ENCODE data around the gene EPO.

EPO gene

GRCh38 chr7:100720279-100720670 lies at the start of gene EPO:
TSS of gene EPO (plus strand) at chr7:100720468. CDS start at chr7:100720981, 513 bp downstream.
- no peak for DNase-seq

DNA sequence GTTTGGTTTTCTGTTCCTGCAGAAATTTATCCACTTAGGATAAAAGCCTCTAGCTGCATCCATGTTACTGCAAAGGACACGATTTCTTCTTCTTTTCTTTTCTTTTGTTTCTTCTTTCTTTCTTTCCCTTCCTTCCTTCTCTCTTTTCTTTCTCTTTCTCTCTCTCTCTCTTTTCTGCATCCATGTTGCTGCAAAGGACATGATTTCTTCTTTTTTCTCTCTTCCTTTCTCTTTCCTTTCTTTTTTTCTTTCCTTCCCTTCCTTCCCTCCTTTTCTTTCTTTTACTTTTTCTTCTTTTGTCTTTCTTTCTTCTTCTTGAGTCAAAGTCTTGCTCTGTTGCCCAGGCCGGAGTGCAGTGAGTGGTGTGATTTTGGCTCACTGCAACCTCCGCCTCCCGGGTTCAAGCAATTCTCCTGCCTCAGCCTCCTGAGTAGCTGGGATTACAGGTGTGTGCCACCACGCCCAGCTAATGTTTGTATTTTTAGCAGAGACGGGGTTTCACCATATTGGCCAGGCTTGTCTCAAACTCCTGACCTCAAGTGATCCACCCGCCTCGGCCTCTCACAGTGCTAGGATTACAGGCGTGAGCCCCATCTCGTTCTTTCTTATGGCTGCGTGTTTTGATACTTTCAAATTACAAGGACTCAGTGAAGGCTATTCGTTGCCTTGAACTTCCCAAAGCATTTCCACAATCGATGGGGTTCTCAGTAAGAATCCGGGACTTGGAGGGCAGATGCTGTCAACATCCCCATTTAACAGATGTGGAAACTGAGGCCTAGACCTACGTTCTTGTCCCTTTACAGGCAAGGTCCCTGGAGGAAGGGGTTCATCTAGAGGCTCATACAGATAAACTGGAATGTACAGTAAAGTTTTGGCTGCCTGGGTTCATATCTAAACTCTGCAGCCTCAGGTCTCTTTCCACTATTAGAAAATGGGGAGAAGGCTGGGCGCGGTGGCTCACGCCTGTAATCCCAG lies 48.6 kb upstream of the EPO start:
- no peak for DNase-seq

GRCh38 chr7:100673302-100673941 lies 46.8 kb upstream of the EPO start, which contains the start of gene GNB2:
TSS of gene GNB2 (plus strand) at chr7:100673740. CDS start at chr7:100676266, 2,526 bp downstream.
- DNase-seq: peak; percentile 90

DNA sequence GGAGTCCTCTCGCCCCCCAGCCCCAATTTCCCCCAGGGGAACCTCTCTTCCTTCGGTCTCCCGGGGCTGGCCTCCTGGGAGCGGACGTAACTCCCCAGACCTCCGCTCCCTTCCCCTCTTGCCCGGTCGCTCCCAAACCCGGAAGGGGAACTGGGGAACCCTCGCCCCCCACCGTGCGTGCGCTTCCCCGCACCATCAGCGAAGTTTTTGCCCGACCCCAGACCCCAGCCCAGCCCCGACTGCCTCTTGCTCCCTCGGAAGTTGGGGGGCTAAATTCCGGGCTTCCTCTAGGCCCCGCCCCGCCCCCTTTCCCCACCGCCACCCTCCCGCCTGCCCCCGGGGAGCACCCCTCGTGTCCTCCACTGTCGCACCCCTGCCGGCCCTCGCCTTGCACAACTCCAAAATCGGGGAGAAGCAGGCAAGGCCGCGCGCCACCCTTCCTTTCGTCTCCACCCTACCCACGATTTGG lies 46.3 kb upstream of the EPO start:
- DNase-seq: no peak

DNA sequence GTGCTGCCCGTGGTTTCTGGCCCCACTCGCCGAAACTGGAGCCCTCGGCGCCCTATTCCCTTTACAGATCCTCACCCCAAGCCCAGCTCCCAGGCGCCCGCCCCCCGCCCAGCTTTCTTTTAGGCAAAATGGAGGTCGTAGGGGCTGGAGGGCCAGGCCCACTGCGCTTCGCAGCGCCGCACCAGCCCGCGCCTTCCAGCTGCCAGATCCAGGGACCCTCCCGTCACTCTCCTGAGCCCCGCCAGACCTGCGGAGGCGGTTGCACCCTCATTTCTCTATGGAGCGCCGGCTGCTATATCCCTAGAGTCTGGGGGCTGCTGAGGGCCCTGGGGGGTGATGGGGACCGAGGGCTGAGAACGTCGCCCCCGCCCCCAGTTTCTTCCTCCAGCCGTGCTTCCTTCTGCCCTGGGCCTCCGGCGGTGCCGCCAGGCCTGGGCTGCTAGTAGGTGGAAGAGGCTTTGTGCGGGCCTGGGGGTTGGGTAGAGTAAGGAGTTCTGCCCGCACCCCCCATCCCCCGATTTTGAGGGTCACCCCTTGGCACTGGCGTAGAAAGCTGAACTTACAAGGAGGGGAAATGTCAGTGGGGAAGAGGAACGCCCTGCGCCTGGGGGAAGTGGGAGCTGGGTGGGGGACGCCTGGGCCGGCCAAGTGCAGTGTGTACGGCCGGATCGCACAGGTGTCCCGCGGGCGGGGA lies 45.7 kb upstream of the EPO start:
- no peak for DNase-seq

GRCh38 chr7:100675105-100675451 lies 45.2 kb upstream of the EPO start:
- no peak for DNase-seq

- no peak for DNase-seq
These were observed 44.5 kb upstream of the EPO start for GRCh38 chr7:100675581-100676350.

- no peak for DNase-seq
These were observed 43.6 kb upstream of the EPO start for GRCh38 chr7:100676501-100677306.

DNA sequence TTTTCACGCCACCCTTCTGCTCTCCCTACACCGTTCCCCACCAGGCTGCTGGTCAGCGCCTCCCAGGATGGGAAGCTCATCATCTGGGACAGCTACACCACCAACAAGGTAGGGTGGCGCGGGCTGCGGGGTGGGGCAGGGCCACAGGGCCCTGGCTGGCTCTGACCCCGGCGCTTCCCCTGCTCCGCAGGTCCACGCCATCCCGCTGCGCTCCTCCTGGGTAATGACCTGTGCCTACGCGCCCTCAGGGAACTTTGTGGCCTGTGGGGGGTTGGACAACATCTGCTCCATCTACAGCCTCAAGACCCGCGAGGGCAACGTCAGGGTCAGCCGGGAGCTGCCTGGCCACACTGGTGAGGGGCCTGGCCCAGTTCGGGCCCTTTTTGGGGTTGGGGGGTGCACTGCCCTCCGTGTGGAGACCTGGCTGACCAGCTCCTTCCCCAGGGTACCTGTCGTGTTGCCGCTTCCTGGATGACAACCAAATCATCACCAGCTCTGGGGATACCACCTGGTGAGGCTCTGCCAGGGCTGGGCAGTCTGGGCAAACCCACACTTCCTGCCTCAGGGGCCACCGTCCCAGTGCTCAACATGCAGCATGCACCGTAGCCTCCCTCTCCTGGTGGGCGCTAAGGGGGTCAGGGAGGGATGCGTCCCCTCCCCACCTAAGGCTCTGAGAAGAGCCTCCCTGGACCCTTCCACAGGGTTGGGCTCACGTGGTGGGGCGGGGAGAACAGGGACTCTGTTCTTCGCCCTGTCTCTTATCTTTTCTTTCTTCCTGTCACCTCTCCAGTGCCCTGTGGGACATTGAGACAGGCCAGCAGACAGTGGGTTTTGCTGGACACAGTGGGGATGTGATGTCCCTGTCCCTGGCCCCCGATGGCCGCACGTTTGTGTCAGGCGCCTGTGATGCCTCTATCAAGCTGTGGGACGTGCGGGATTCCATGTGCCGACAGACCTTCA lies 42.7 kb upstream of the EPO start:
- no peak for DNase-seq

GRCh38 chr7:100678291-100678984 lies 41.8 kb upstream of the EPO start:
- no peak for DNase-seq

DNA sequence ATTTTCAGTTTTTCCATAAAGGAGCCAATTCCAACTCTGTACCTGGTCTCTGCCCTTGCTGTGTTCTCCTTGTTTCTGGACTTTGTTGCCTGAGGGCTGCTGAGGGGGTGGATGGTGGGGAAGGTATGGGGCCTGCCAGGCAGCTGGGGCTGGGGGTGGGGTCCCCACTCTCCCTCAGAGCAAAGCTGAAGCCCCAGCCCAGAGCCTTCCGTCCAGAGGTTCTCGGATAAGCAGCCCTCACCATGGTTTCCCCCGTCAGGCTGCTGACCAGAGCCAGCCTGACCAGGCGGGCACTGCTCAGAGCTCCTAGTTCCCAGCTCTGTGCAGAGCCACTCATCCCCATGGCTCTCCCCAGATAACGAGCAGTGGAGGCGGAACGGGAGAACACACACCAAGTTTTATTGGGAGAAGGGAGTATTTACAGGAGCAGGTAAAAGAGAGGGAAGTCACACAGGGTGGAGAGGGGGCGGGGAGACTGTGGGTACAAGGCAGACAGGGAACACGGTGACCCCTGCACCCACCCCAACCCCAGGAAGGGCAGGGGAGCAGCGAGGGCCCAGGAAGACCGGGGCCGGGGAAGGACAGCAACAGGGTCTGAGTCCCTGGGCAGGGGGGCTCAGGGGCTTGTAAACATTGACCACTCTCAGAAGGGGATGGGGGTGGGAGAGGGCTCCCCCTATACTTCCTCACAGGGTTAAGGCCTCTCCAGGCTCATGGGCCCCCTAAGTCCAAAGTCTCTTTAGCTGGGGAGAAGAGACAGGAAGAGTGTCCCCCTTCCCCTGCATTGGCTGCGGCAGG lies 40.9 kb upstream of the EPO start:
- no peak for DNase-seq

DNA sequence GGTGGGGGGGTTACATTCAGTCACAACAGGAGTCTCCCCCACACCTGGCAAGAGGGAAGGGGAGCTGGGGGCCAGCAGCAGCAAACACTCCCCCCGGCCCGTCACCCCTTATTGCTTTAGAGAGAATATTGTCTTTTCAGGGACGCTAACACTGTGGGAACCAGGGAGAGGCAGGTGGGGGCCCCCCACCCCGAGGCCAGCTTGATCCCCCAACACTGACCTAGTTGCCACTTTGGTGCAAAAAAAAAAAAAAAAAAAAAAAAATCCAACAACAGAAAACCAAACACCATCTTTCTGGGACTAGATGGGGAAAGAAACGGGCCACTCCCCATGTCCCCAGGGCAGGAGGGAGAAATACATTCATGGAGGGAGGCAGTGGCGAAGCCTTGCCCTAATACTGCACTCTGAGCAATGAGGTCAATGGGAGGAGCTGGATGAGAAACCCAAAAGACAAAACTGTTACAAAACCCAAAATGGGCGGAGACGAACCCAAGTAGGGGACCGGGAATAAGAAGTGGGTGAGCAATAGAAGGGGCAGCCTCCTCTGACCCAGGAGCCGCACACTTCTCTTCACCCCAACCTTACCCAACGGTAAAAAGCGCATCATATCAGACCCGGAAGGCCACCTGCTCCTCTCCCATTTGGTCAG lies 40.2 kb upstream of the EPO start:
- no peak for DNase-seq

- no peak for DNase-seq
These were observed 39.5 kb upstream of the EPO start for GRCh38 chr7:100680576-100681271.

DNA sequence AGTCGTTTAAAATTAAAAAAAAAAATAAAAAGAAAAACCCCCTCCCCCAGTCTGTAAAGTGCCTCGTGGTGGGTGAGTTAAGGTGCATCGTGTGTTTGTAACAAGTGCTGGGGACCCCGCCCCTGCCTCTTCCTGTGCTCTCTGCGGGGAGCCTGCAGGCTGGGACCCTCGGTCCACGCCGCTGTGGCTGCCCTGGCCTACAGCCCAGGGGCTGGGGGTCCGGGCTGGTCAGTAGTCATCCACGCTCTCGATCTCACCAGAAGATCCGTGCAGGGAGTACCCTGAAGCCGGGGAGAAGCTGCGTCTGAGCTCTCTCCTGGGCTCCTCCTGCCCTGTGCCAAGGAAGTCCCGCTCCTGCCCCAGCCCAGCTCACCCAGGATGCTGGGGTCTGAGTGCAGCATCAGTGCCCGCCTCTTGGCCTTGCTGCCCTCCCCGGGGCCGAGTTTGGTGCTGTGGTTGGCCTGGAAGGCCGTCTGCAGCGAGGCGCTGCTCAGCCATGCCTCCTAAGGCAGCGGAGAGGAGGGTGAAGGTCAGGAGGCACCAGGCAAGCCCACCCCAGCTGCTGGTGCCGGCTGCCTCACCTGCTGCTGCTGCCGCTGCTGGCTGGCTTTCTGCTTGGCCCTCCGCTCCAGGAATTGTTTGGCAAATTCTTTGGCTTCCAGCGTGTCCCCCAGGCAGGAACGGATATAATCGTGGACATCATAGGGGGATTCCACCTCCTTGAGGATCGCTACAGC lies 38.6 kb upstream of the EPO start:
- no peak for DNase-seq

GRCh38 chr7:100682228-100682741 lies 38.0 kb upstream of the EPO start:
- no peak for DNase-seq

DNA sequence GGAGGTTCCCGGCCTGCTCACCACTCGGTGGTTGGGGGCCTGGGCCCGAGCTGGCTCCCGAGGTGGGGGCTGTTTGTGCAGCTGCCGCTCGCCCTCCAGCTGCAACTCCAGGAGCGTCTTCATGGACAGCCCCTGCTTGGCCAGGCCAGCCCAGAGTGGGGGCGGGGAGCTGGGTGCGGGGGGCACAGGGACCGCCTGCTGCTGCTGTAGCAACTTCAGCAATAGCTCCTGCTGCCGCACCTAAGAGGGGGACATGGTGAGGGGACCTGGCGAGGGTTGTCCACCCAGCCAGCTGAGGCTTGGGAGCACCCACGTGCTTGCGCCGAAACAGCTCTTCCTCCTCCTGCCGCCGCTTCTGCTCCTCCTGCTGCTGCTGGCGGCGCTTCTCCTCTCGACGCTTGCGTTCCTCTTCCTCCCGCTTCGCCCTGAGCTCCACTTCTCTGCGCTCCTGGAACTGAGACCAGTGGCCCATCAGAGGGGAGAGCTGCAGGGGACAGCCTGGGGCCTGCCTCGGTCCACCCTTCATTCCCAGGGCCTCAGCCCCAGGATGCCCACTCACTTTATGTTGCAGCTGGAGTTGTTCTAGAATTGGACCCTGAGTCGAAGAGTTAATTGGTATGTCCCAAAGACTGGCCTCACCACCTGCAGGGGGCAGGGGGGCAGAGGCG lies 37.1 kb upstream of the EPO start:
- DNase-seq: no peak

Data from NCI-H510A (cell line).